ENCODE measurements around the gene TRABD2B.

TRABD2B gene

GRCh38 chr1:47814612-47815395 is 182.4 kb downstream of the TRABD2B start:
- TF ChIP-seq CTCF (IDR thresholded peaks at IDR 0.05; ENCODE audit: extremely low read depth, missing control alignments) = no peak
- no peak for DNase-seq (ENCODE audit: low spot score)

- DNase-seq (ENCODE audit: low spot score) = no peak
- no peak for TF ChIP-seq CTCF (IDR thresholded peaks at IDR 0.05; ENCODE audit: extremely low read depth, missing control alignments)
Observed at GRCh38 chr1:47813970-47814369, 183.2 kb downstream of the TRABD2B start.

- no peak for TF ChIP-seq CTCF (IDR thresholded peaks at IDR 0.05; ENCODE audit: extremely low read depth, missing control alignments)
- no peak for DNase-seq (ENCODE audit: low spot score)
Observed at GRCh38 chr1:47812904-47813514, 184.2 kb downstream of the TRABD2B start.

GRCh38 chr1:47810964-47811682 is 186.1 kb downstream of the TRABD2B start:
- DNase-seq (ENCODE audit: low spot score) = no peak
- no peak for TF ChIP-seq CTCF (IDR thresholded peaks at IDR 0.05; ENCODE audit: extremely low read depth, missing control alignments)

- no peak for DNase-seq (ENCODE audit: low spot score)
- no peak for TF ChIP-seq CTCF (IDR thresholded peaks at IDR 0.05; ENCODE audit: extremely low read depth, missing control alignments)
Observed at GRCh38 chr1:47809301-47810084, 187.7 kb downstream of the TRABD2B start.

GRCh38 chr1:47808612-47809011 is 188.6 kb downstream of the TRABD2B start:
- no peak for DNase-seq (ENCODE audit: low spot score)
- no peak for TF ChIP-seq CTCF (IDR thresholded peaks at IDR 0.05; ENCODE audit: extremely low read depth, missing control alignments)

All from GM20000 (cell line).